ENCODE data around the gene ALDH3B1. TPM values are rescaled to one million over a fixed set of nuclear protein-coding genes. Genes with fewer than 3 reads are reported as not detected.

ALDH3B1 gene
- total and polyA plus RNA-seq, 2 donors (not counting 3 experiments of a cell fraction or from before 2014, with no cell fraction given) = 0.13 to 1.0 TPM

DNA sequence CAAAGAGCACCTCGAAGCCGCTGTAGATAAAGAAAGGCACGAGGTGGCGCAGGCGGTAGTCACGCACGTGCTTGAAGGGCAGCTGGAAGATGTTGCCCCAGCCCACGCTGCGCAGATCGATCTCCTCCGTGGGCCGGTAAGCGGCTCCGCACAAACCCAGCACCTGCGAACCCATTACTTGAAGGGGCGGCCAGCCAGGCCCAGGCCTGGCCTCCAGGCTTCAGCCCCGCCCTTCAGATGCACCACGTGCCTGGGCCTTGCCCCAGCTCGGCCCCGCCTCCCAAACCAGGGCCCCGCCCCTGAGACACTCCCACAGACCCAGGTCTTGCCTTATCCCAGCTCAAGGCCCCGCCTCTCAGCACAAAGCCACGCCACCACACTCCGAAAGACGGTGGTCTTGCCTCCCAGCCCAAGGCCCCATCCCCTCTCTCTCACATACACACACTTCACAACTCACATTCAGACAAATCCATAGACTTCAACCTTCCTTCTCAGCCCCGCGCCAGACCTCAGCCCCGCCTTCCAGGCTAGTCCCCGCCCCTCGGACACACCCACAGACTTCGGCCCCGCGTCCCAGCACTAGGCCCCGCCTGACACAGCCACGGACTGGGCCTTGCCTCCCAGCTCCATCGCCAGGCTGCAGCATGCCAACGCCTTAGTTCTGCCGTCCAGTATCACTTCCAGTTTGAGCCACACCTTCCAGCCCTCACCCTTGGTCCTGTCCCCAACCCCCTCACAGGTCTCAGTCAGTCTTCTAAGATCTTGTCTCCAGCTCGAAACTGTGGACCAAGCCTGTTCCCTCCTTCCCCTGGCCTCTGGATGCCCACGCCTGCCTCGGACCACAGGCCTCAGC is 13.3 kb upstream of the ALDH3B1 start:
- dilution Hi-C loops (cut with MboI; ENCODE audit: extremely low pct_ligation_motif_present, low sequenced_read_pairs) (no loop called here), intact Hi-C loops (cut with micrococcal nuclease) (no loop called here)
- DNase-seq (ENCODE audit: low read depth, low spot score) (peak; percentile 31), FAIRE-seq (peak; percentile 78)
- Histone ChIP-seq H3K4me1 (ENCODE audit: control insufficient read depth, extremely low read depth, insufficient read depth, low read length) (no peaks in the 10 kb centered on the region), H2AFZ (ENCODE audit: low read depth, low read length) (peak overlapping the region; percentile 49), H3K4me2 (ENCODE audit: insufficient read depth, low read length) (no peak overlapping the region), H4K20me1 (replicated peaks; ENCODE audit: control insufficient read depth, extremely low read depth, insufficient read depth, low read length) (no peaks in the 10 kb centered on the region), H3K27me3 (ENCODE audit: control insufficient read depth in 2 of 2, insufficient read depth in 2 of 2, low read length in 2 of 2) (no peaks in the 10 kb centered on the region), H3K4me3 (replicated peaks in 1 of 3; ENCODE audit: insufficient read depth in 1 of 3, low read depth in 1 of 3, low read length in 3 of 3) (no peak overlapping the region), H3K79me2 (ENCODE audit: control insufficient read depth, insufficient read depth, low read length) (no peaks in the 10 kb centered on the region), H3K36me3 (ENCODE audit: control insufficient read depth in 2 of 2, extremely low read depth in 1 of 2, insufficient read depth in 2 of 2, low read length in 2 of 2) (no peaks in the 10 kb centered on the region), H3K9me1 (replicated peaks; ENCODE audit: control insufficient read depth, extremely low read depth, insufficient read depth, low read length) (no peaks in the 10 kb centered on the region), H3K9ac (replicated peaks; ENCODE audit: extremely low read depth, insufficient read depth, low read length) (no peak overlapping the region), H3K9me3 (replicated peaks; ENCODE audit: control insufficient read depth, insufficient read depth, low read length) (no peaks in the 10 kb centered on the region), H3K27ac (ENCODE audit: insufficient read depth, low read depth, low read length) (no peak overlapping the region)
- POLR2A ChIA-PET = no interaction called here
- CTCF ChIA-PET = interaction anchor here (0.6 to 0.7 kb wide), 2 partner anchors 41 to 212 kb away, joined by 3 to 4 read pairs; no protein-coding TSS in a partner anchor
- no TSS peak for BruUV-seq (replicated peaks)
- TF ChIP-seq, protein P1, sequence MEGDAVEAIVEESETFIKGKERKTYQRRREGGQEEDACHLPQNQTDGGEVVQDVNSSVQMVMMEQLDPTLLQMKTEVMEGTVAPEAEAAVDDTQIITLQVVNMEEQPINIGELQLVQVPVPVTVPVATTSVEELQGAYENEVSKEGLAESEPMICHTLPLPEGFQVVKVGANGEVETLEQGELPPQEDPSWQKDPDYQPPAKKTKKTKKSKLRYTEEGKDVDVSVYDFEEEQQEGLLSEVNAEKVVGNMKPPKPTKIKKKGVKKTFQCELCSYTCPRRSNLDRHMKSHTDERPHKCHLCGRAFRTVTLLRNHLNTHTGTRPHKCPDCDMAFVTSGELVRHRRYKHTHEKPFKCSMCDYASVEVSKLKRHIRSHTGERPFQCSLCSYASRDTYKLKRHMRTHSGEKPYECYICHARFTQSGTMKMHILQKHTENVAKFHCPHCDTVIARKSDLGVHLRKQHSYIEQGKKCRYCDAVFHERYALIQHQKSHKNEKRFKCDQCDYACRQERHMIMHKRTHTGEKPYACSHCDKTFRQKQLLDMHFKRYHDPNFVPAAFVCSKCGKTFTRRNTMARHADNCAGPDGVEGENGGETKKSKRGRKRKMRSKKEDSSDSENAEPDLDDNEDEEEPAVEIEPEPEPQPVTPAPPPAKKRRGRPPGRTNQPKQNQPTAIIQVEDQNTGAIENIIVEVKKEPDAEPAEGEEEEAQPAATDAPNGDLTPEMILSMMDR (IDR thresholded peaks at IDR 0.05; ENCODE audit: extremely low read depth in 1 of 2, insufficient read depth in 1 of 2, low read depth in 1 of 2, low read length in 2 of 2) = no peak
- TF ChIP-seq POLR2AphosphoS5 (IDR thresholded peaks at IDR 0.05; ENCODE audit: insufficient read depth, low read depth, low read length) (no peak), GATA2 (IDR thresholded peaks at IDR 0.05; ENCODE audit: insufficient read depth, insufficient read length, low read depth, low read length) (no peak), POLR2A (IDR thresholded peaks at IDR 0.05; ENCODE audit: low read depth, low read length) (no peak), MYC (IDR thresholded peaks at IDR 0.05; ENCODE audit: low read depth, low read length) (no peak), FOS (IDR thresholded peaks at IDR 0.05; ENCODE audit: borderline replicate concordance, insufficient read depth, low read length) (no peak), JUN (IDR thresholded peaks at IDR 0.05; ENCODE audit: borderline replicate concordance, insufficient read depth, insufficient read length, low read depth) (no peak), EZH2 (IDR thresholded peaks at IDR 0.05; ENCODE audit: borderline replicate concordance, low read depth, low read length, severe bottlenecking) (no peak)
- TF ChIP-seq, protein P2, sequence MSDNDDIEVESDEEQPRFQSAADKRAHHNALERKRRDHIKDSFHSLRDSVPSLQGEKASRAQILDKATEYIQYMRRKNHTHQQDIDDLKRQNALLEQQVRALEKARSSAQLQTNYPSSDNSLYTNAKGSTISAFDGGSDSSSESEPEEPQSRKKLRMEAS (IDR thresholded peaks at IDR 0.05; ENCODE audit: insufficient read depth, insufficient read length) = no peak

Data from endothelial cell of umbilical vein (primary cell).